ENCODE data around the gene LPCAT1.

Gene LPCAT1

DNA sequence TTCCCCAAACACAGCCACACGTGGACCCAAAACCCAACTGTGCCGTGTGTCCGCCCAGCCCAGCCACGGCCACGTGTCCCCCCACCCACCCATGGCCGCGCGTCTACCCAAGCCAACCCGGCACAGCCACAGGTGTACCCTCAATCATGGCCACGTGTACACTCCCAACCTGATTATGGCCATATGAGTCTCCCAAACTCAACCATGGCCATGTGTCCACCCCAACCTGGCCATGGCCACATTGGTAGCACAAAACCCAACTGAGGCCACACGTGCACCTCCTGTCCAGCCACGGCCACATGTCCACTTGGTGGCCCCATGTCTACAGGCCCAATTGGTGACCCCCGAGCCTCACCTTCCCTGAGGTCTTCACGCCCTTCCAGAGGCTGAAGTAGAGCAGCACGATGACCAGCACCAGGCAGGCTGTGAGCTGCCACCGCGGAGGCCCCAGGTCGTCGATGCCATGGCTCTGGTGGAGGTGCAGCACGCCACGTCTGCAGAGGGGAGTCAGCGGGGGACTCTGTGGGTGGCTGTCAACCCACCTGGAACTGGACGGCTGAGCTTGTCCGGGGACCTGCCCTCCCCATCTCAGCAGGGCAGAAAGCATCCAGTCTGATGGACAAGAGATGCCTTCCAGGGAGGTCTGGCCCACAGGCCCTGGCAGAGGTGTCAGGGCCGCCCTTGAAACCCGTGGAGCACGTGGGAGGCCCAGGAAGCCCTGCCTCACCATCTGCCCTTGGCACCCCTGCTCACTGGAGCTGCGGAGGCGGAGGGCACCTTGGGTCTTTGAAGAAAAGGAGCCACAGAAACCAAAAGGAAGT, 102.0 kb downstream of the LPCAT1 start:
- DNase-seq (ENCODE audit: low spot score), result no peak

DNA sequence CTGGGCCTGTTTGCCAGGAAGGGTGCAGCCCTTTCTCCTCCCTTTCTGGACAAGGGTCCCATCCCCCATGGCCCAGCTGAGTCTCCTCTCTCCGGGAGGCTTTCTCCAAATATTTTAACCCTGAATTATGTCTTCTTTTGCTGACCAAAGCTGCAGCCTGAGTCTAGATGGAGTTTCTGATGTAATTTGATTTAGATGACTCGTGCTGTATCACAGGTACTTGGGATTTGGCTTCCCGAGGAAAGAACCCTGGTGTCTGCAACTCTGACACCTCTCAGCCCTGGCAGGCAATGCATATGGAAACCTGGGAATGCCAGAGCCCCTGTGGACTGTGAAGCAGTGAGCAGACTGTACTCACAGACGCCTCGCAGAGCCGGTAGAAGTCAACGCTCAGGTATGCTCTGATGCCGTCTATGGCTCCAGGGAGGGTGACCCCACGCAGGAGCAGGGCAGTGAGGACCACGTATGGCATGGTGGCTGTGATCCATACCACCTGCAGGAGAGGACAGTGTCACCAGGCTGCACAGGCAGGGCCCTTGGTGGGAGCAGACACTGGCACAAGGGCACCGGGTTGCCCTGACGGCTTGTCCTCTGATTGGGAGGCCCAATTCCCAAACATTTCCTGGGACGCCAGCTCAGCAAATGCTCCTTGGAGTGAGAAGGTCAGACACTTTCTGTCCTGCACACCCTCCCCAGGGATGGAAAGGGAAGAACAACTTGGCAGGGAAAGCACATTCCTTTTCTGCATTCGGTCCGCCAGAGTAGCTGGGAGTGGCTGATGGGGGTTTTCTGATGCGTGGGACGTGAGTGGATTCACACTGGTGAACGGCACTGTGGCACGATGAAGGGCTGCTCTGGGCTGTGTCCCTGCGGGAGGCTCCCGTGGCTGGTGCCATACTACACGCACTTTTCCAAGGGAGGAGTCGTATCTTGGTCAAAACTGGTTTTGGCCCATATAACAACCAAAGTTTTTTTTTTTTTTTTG, 103.3 kb downstream of the LPCAT1 start:
- no peak for DNase-seq (ENCODE audit: low spot score)

DNA sequence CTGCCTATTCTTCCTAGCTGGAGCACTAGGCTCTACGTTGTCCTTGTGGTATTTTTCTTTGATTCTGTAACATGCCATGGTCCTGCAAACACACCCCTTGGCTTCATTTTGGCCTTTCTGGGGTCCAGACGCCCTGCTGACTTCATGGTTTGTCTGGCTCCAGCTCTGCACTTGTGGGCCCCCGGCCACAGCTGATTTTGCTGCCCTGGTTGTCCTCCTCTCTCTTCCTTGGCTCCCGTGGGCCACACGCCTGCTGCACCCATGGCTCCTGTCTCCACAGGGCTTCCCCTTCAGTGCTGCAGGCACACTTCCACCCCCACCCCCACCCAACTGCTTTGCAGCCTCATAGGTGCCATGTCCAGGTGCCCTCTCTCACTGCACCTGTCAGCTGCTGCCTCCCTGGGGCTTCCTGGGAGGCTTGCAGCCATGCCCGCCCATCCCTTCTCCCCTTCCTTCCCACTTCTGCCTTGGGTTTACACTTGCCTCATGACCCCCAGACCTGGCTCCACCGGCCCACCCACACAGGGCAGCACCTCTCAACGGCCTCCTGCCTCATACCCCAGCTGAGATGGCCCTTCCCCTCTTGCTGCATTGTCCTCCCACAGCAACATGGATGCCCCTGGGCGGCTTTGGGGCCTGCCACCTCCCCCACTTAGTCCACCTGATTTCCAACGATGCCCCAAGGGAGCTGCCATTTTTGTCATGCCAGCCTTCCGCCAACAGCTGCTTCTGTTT, 104.1 kb downstream of the LPCAT1 start:
- DNase-seq (ENCODE audit: low spot score), result no peak

DNA sequence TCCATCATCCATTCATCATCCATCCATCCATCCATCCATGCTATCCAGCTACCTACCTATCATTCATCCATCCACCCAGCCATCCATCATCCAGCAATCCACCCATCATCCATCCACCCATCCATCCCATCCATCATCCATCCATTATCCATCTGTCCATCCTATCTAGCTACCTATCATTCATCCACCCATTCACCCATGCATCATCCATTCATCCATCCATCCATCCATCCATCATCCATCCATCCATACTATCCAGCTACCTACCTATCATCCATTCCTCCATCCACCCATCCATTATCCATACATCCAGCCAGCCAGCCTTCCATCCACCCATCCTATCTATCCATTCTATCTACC, 104.9 kb downstream of the LPCAT1 start:
- DNase-seq (ENCODE audit: low spot score), result no peak

DNA sequence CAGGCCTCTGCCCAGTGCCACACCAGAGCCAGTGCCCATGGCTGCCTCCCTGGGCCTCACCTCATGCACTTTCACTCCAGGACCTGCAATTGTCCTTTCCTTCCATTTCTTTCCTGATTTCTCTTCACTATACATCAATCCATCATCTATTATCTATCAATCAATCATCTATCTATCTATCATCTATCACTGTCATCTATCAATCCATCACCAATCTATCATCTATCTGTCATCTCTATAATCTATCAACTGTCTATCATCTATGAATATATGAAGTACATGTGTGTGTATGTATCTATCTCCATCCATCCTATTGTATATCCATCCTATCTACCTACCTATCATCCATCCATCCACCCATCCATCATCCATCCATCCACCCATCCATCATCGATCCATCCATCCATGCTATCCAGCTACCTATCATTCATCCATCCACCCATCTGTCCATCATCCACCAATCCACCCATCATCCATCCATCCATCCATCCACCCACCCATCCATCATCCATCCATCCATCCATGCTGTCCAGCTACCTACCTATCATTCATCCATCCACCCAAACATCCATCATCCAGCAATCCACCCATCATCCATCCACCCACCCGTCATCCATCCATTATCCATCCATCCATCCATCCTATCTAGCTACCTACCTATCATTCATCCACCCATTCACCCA, 105.4 kb downstream of the LPCAT1 start:
- DNase-seq (ENCODE audit: low spot score), result no peak

DNA sequence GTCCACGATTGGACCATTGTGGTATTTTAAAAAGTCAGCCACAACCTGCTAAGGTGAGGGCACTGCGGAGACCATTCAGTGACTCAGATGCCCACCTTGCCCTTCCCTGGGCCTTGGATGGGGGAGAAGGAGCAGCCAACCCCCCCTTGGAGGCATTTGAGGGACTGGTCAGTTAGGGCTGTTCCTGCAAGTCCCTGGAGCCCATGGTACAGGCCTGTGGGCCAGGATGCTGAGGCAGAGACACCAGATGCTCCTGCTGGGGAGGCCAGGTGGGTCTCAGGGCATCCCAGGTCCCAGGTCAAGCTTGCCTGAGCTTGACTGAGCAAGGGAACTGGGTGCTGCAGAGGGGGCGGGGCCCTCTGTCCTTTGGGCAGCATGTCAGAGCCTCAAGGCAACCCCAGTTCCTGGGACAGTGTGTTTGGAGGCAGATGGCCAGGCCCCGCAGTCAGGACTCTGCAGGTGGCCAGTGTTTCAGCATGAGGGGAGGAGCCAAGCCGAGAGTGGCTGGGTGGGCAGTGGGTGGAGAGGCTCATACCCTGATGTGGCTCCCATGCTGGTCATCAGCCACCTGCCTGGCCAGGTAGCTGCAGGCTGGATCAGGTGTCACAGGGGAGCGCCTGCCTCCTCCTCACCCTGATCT, 106.1 kb downstream of the LPCAT1 start:
- no peak for DNase-seq (ENCODE audit: low spot score)

DNA sequence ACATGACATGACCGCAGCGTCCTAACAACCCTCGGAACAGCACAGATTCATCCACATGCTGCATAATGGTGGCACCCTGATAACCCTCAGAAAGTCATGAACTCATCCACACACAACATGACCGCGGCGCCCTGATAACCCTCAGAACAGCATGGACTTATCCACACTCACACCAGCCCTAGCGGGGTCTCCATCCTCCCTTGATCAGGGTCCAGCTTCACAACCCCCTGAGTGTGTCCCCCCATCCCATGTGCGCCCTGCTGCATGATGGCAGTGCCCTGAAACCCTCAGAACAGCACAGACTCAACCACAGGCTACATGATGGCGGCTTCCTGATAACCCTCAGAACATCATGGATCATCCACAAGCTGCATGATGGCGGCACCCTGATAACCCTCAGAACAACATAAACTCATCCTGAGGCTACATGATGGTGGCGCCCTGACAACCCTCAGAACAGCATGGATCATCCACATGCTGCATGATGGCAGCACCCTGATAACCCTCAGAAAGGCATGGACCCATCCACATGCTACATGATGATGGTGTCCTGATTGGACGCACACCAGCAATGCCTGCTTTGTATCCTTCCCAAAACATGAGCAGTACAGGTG, 106.8 kb downstream of the LPCAT1 start:
- no peak for DNase-seq (ENCODE audit: low spot score)

DNA sequence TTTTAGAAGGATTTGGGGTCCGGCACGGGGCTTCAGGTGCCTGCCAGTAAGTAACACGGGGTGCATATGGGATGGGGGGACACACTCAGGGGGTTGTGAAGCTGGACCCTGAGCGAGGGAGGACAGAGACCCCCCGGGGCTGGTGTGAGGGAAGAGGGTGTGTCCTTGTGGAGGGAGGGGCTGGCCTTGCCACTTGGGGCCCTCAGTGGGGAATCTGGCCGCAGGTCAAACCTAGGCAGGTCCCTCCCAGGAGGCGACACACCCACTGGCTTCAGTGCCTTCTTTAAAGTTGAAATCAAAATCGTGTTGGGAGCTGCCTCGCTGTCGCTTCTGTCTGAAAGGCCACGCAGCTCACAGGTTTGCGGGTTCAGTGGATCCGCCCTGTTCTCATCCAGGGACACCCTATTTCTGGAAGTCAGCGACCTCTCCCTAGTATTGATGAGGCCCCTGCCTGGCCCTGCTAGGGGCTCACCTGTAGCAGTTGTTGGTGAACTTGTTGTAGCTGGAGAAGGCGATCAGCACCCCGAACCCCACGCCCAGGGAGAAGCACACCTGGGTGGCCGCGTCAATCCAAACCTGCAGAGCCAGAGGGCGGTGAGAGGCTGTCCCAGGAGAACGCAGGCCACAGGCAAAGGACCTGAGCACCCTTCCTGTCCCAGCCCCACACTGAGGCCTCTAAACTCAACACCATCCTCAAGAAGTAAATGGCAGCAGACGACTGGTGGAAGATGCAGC, 108.0 kb downstream of the LPCAT1 start:
- DNase-seq (ENCODE audit: low spot score), result no peak

DNA sequence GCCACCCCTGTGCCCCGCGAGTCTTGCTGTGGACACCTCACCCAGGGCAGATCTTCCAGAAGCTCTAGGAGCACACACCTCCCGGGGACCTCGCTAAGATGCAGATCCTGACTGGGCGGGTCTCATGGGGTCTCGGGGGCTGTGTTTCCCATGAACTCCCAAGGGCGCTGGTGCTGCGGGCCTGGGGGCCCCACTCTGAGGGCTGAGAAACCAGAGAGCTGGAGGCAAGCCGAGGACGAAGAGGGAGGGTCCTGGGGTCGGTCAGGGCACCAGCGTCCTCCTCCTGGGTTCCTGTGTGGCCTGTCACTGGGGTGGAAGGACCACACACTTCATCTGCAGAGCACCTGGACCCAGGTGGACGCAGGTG, 108.7 kb downstream of the LPCAT1 start:
- DNase-seq (ENCODE audit: low spot score), result no peak

DNA sequence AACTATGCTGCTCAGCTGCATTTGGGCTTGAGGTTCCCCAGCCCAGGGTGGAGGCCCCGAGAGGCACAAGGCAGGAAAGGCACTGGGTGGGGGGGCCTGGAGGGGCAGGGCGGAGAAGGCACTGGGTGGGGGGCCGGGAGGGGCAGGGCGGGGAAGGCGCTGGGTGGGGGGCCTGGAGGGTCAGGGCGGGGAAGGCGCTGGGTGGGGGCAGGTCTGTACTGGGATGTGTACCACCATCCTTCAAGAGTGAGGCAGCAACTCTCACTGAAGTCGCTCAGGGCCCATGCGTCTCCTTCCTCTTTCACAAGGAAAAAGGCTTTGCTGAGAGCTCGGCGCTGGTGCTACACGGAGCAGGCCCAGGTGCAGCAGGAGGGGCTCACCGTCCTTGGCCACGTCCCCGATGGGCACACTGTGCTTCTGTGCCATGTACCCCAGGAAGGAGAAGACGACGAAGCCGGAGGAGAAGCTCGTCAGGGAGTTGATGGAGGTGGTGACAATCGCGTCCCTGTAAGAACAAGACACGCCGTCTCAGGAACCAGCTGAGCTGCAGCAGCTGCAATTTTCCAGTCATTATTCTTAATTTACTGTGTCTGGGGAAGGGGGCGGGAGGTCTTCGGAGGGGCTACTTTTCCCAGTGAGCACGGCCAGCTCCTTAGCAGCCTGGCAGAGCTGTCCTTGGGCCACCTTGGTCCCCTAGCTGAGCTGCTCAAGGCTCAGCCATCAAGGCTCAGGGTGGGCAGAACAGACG, 109.3 kb downstream of the LPCAT1 start:
- peak; percentile 60 for DNase-seq (ENCODE audit: low spot score)

DNA sequence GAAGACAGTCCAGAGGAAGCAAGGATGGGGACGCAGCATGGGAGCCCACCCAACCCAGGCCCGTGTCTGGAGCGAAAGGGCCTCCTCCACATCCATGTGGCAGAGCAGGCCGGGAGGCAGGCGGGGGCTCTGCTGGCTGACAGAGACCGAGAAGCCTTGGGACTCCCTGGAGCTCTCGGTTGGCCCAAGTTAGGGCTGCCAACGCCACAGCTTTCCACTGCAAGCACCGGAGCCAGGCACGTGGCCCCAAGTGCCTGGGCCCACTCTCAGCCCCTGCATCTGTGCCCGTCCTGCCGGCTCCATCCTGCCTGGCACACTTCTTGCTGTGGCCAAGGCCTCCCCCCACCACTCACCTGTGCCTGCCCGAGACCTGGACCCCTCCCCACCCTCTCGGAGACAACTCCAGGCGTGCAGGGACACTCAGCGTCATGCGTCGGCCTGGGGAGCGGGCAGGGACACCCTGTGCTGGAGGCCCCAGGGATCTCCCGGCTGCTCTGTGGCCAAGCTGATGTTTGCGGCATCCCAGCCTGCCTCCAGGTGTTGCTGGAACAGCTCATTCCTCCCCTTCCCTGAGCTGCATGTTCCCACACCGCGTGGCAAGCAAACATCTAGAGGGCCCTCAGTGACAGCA, 110.0 kb downstream of the LPCAT1 start:
- no peak for DNase-seq (ENCODE audit: low spot score)

DNA sequence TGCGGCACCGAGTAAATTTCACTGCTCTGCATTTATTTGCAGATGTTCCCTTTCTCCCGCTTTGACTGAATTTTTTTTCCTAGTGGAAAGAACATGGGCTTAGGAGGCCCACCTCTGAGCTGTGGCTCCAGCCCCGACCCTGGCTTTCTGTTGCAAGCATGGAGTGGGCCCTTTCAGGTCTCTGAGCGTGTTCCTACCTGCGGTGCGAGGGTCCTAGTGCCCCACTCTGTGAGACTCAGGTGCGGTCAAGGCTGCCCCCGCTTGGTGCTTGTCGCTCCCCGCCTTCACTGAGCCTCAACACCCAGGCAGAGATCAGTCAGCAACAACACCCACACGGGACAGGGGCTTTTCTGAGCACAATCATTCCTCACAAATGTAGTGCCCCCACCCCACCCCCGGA, 110.5 kb downstream of the LPCAT1 start:
- DNase-seq (ENCODE audit: low spot score), result no peak

DNA sequence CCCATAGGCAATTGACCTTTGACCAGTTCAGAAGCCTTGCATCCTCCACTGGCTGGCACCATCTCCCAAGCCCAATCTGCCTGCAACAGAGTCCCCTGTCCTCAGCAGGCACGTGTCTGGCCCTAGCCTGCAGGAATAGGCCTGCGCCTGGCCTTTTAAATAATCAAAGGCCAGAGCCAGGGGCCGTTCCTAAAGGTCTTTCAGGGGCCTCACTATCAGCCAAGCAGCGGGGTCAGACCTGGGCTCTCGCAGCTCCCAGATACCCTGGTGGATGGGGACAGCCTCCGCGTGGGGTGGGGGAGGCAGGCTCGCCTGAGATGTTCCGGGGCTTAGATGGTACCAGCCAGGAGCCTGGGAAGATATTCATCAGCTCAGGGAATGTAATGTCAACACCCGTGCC, 111.1 kb downstream of the LPCAT1 start:
- DNase-seq (ENCODE audit: low spot score), result no peak

DNA sequence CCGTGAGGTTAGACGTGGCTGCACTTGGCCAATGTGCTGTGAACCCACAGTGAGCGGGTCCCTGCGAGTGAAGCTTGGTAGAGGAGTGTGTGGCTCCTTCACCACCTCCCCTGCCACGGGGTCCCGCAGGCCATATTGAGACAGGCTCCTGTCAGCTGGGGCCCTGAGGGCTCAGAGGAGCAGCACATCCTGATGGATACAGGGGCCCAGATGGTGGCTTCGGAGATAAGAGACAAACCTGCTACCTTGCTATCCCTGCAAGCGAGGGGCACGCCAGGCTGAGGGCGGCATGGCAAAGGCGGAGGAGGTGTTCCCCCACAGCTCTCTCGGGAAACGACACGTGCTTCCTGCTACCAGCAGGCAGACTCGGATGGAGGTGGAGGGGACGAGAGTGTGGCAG, 111.6 kb downstream of the LPCAT1 start:
- no peak for DNase-seq (ENCODE audit: low spot score)
